Measurements from ENCODE around the gene CARHSP1.
"Not testable (repeated sequence)": the region's sequence is repeated elsewhere in the genome, so short reads cannot be mapped to it uniquely, and the experiment has no call there.

The CARHSP1 gene

GRCh38 chr16:8868416-8869211, at the start of gene CARHSP1:
CARHSP1 (minus strand) TSS chr16:8869006; CDS start chr16:8859328, 9,678 bp downstream.
- TF ChIP-seq Cebpa-rat (IDR thresholded peaks at IDR 0.05): peak in 1 of 11 experiments; percentile 46; a peak in 4 of 22 replicates
- Histone ChIP-seq H3K4me3 (peak within 1 kb of the TSS; percentile 68 to 94 (median 77)), H3K27me3 (no peaks in the 10 kb centered on the region), H3K27ac (peak within 1 kb of the TSS; percentile 68 to 95 (median 90); a peak in 21 of 22 replicates), H3K9me3 (replicated peaks in 1 of 11) (no peaks in the 10 kb centered on the region), H3K4me1 (peaks cover 67 to 78% (median 73%) of the 10 kb centered on the region in 10 experiments), H3K4me2 (peak within 1 kb of the TSS; percentile 94 to 100 (median 99)), H3K9ac (peak within 1 kb of the TSS; percentile 81 to 94 (median 90)), H3K36me3 (peaks cover 0 to 26% (median 4%) of the 10 kb centered on the region in 11 experiments; a peak in 8 of 22 replicates), H4K20me1 (peaks cover 29 to 47% (median 39%) of the 10 kb centered on the region in 11 experiments)

DNA sequence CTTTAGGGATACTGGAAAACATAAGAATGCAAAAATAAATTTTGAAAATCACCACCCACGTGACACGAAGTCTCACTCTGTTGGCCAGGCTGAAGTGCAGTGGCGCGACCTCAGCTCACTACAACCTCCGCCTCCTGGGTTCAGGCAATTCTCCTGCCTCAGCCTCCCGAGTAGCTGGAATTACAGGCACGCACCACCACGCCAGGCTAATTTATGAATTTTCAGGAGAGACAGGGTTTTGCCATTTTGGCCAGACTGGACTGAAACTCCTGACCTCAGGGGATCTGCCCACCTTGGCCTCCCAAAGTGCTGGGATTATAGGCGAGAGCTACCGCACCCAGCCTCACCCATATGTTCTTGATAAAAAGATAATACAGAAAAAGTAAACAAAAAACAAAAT, 48.5 kb upstream of the CARHSP1 start:
- H3K9ac ChIP-seq; H3K4me3 ChIP-seq; H3K27ac ChIP-seq; H3K27me3 ChIP-seq; H3K9me3 ChIP-seq (replicated peaks in 1 of 11); H3K4me2 ChIP-seq: not testable (repeated sequence)
- H3K4me1 ChIP-seq: peaks cover 0 to 13% (median 2%) of the 10 kb centered on the region in 10 experiments; a peak in 9 of 20 replicates
- peaks cover 98 to 100% (median 99%) of the 10 kb centered on the region in 11 experiments for H3K36me3 ChIP-seq
- peaks cover 67 to 99% (median 95%) of the 10 kb centered on the region in 11 experiments; a peak in 21 of 22 replicates for H4K20me1 ChIP-seq

- H4K20me1 ChIP-seq: peaks cover 67 to 99% (median 95%) of the 10 kb centered on the region in 11 experiments; a peak in 21 of 22 replicates
- TF ChIP-seq Cebpa-rat (IDR thresholded peaks at IDR 0.05): no peak
- H3K27ac ChIP-seq: no peak overlapping the region
- peaks cover 0 to 13% (median 2%) of the 10 kb centered on the region in 10 experiments; a peak in 9 of 20 replicates for H3K4me1 ChIP-seq
- peaks cover 98 to 100% (median 99%) of the 10 kb centered on the region in 11 experiments for H3K36me3 ChIP-seq
- H3K27me3 ChIP-seq: no peaks in the 10 kb centered on the region
- no peak overlapping the region for H3K4me2 ChIP-seq
- H3K9me3 ChIP-seq (replicated peaks in 1 of 11): no peaks in the 10 kb centered on the region
- H3K9ac ChIP-seq: no peak overlapping the region
- H3K4me3 ChIP-seq: no peak overlapping the region
Observed at GRCh38 chr16:8916541-8917225, 47.9 kb upstream of the CARHSP1 start.

- no peak for TF ChIP-seq Cebpa-rat (IDR thresholded peaks at IDR 0.05)
- peaks cover 98 to 100% (median 99%) of the 10 kb centered on the region in 11 experiments for H3K36me3 ChIP-seq
- H3K9ac ChIP-seq: no peak overlapping the region
Observed at GRCh38 chr16:8915722-8916301, 47.0 kb upstream of the CARHSP1 start.

GRCh38 chr16:8914098-8914497, 45.3 kb upstream of the CARHSP1 start:
- Histone ChIP-seq H3K27ac (no peak overlapping the region), H3K4me3 (no peak overlapping the region), H3K36me3 (peaks cover 98 to 100% (median 99%) of the 10 kb centered on the region in 11 experiments), H3K4me2 (no peak overlapping the region), H4K20me1 (peaks cover 70 to 99% (median 97%) of the 10 kb centered on the region in 11 experiments; a peak in 21 of 22 replicates), H3K9ac (no peak overlapping the region), H3K9me3 (replicated peaks in 1 of 11) (no peaks in the 10 kb centered on the region), H3K27me3 (no peaks in the 10 kb centered on the region), H3K4me1 (peaks cover 3 to 17% (median 11%) of the 10 kb centered on the region in 10 experiments; a peak in 17 of 20 replicates)
- TF ChIP-seq Cebpa-rat (IDR thresholded peaks at IDR 0.05): no peak

More at GRCh38 chr16:8915722-8916301, 47.0 kb upstream of the CARHSP1 start:
- Histone ChIP-seq H4K20me1 (peaks cover 71 to 99% (median 97%) of the 10 kb centered on the region in 11 experiments; a peak in 21 of 22 replicates), H3K4me2 (no peak overlapping the region), H3K27me3 (no peaks in the 10 kb centered on the region), H3K4me3 (no peak overlapping the region), H3K27ac (no peak overlapping the region), H3K4me1 (peaks cover 0 to 17% (median 4%) of the 10 kb centered on the region in 10 experiments; a peak in 10 of 20 replicates), H3K9me3 (replicated peaks in 1 of 11) (no peaks in the 10 kb centered on the region)

DNA sequence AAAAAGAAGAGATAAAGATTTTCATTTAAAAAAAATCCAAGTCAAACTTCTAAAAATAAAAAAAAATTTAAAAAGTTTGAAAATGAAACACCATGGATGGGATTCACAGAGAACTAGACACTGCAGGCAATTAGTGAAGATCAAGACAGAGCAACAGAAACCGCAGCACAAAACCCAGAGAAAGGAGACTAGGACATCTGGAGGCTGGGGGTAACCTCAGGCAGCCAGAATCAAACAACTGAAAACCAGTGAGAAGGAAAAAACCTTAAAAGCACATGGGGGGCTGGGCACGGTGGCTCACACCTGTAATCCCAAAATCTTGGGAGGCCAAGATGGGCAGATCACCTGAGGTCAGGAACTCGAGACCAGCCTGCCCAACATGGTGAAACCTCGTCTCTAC, 44.0 kb upstream of the CARHSP1 start:
- Histone ChIP-seq H4K20me1 (peaks cover 70 to 100% (median 97%) of the 10 kb centered on the region in 11 experiments; a peak in 21 of 22 replicates), H3K27ac (no peak overlapping the region), H3K9me3 (replicated peaks in 1 of 11) (no peaks in the 10 kb centered on the region), H3K4me1 (peaks cover 3 to 25% (median 14%) of the 10 kb centered on the region in 10 experiments; a peak in 17 of 20 replicates), H3K27me3 (no peaks in the 10 kb centered on the region), H3K4me2 (0 out of 22 replicates have a peak overlapping the region, but pooled peaks of 1 of the 11 experiments have one; percentile 10), H3K36me3 (peaks cover 98 to 100% (median 99%) of the 10 kb centered on the region in 11 experiments), H3K9ac (no peak overlapping the region), H3K4me3 (no peak overlapping the region)
- TF ChIP-seq Cebpa-rat (IDR thresholded peaks at IDR 0.05): no peak

GRCh38 chr16:8910811-8911210, 42.0 kb upstream of the CARHSP1 start:
- Histone ChIP-seq H3K27me3 (no peaks in the 10 kb centered on the region), H3K9ac (no peak overlapping the region), H3K4me3 (no peak overlapping the region), H3K27ac (no peak overlapping the region), H3K36me3 (peaks cover 100% of the 10 kb centered on the region in 11 experiments), H3K4me1 (peaks cover 3 to 25% (median 14%) of the 10 kb centered on the region in 10 experiments; a peak in 17 of 20 replicates), H3K4me2 (no peak overlapping the region), H3K9me3 (replicated peaks in 1 of 11) (no peaks in the 10 kb centered on the region), H4K20me1 (peaks cover 73 to 100% (median 98%) of the 10 kb centered on the region in 11 experiments; a peak in 21 of 22 replicates)
- no peak for TF ChIP-seq Cebpa-rat (IDR thresholded peaks at IDR 0.05)

GRCh38 chr16:8908810-8909468, 40.1 kb upstream of the CARHSP1 start:
- Histone ChIP-seq H3K36me3 (peaks cover 100% of the 10 kb centered on the region in 11 experiments), H3K9me3 (replicated peaks in 1 of 11) (no peaks in the 10 kb centered on the region), H3K27me3 (no peaks in the 10 kb centered on the region), H3K4me3 (no peak overlapping the region), H3K4me2 (peak overlapping the region in 3 of 11 experiments; percentile 18 to 30 (median 23); a peak in 3 of 22 replicates), H3K4me1 (peaks cover 3 to 25% (median 14%) of the 10 kb centered on the region in 10 experiments; a peak in 17 of 20 replicates), H3K9ac (no peak overlapping the region), H3K27ac (peak overlapping the region in 2 of 11 experiments; percentile 8 to 39; a peak in 3 of 22 replicates), H4K20me1 (peaks cover 73 to 100% (median 100%) of the 10 kb centered on the region in 11 experiments; a peak in 21 of 22 replicates)
- TF ChIP-seq Cebpa-rat (IDR thresholded peaks at IDR 0.05): no peak

Measured in BLaER1 treated with 17β-estradiol and CSF1 and Interleukin-3, amounts not matched to agents 10 nM and 100 nM (cell line).